WTC11 (cell line): ENCODE measurements around the gene FOXC1. TPM values are rescaled to one million over a fixed set of nuclear protein-coding genes. Genes with fewer than 3 reads are reported as not detected.

Source experiments
- ATAC-seq: fragments of 200-7000 bp; cut with Tn5 transposase; 2 replicates; pipeline ENCODE4 v1.10.0; 2021; ENCODE audit warnings: mild to moderate bottlenecking, moderate library complexity
- CTCF ChIA-PET: fragments of 300-600 bp; sonication (Branson Sonifier 250); formaldehyde crosslinking; loops from one replicate; lab custom pipeline; 2021; ENCODE audit warnings: antibody characterized with exemption; lab: Charles Lee
- POLR2A ChIA-PET: fragments of 350-600 bp; sonication (Branson Sonifier 250); formaldehyde crosslinking; loops from one replicate; lab custom pipeline; 2021; ENCODE audit warnings: antibody characterized with exemption; lab: Charles Lee
- DNase-seq: peaks from one replicate; pipeline ENCODE4 v3.0.0; 2021; ENCODE audit warnings: low spot score
- H3K27ac Mint-ChIP-seq: 2 replicates; pipeline ENCODE4 v1.8.0; 2021; ENCODE audit warnings: mixed read lengths
- H3K27me3 Mint-ChIP-seq: 2 replicates; pipeline ENCODE4 v1.8.0; 2021; ENCODE audit warnings: low read depth, mild to moderate bottlenecking, moderate library complexity, mixed read lengths
- H3K36me3 Mint-ChIP-seq: 2 replicates; pipeline ENCODE4 v1.8.0; 2021; ENCODE audit warnings: mixed read lengths
- H3K4me1 Mint-ChIP-seq: 2 replicates; pipeline ENCODE4 v1.8.0; 2022; ENCODE audit warnings: mixed read lengths
- H3K4me3 Mint-ChIP-seq: 2 replicates; pipeline ENCODE4 v1.8.0; 2021; ENCODE audit warnings: mild to moderate bottlenecking, moderate library complexity, mixed read lengths
- H3K9me3 Mint-ChIP-seq: 2 replicates; pipeline ENCODE4 v1.8.0; 2021; ENCODE audit warnings: mixed read lengths
- ELF4 ChIP-seq: sonication (generic); formaldehyde crosslinking; IDR thresholded peaks from 2 replicates; pipeline ENCODE4 v1.8.1; 2022; ENCODE audit warnings: low read depth, mild to moderate bottlenecking, moderate library complexity, missing genetic modification reagents
- FOXP1 ChIP-seq: sonication (generic); formaldehyde crosslinking; IDR thresholded peaks from 2 replicates; pipeline ENCODE4 v1.8.0; 2022; ENCODE audit warnings: missing genetic modification reagents, mild to moderate bottlenecking, moderate library complexity, borderline replicate concordance
- GABPB1 ChIP-seq: sonication (generic); formaldehyde crosslinking; IDR thresholded peaks from 2 replicates; pipeline ENCODE4 v1.8.1; 2023; ENCODE audit warnings: mild to moderate bottlenecking, missing genetic modification reagents
- GTF2I ChIP-seq: fragments of 250-450 bp; sonication (Bioruptor Pico); conservative IDR thresholded peaks from 2 replicates; pipeline ENCODE4 v1.4.0; 2021; ENCODE audit warnings: mild to moderate bottlenecking
- KAT7 ChIP-seq: sonication (generic); formaldehyde crosslinking; IDR thresholded peaks from 2 replicates; pipeline ENCODE4 v1.8.1; 2023; ENCODE audit warnings: missing genetic modification reagents, mild to moderate bottlenecking, borderline replicate concordance
- NR1H2 ChIP-seq: sonication (generic); formaldehyde crosslinking; IDR thresholded peaks from 2 replicates; pipeline ENCODE4 v1.9.0; 2021; ENCODE audit warnings: mild to moderate bottlenecking, moderate library complexity, missing genetic modification reagents
- OVOL2 ChIP-seq: fragments of 250-450 bp; sonication (Bioruptor Pico); IDR thresholded peaks from 2 replicates; pipeline ENCODE4 v1.9.0; 2021; ENCODE audit warnings: mild to moderate bottlenecking, borderline replicate concordance
- SMAD3 ChIP-seq: sonication (generic); formaldehyde crosslinking; IDR thresholded peaks from 2 replicates; pipeline ENCODE4 v1.8.0; 2022; ENCODE audit warnings: missing genetic modification reagents, mild to moderate bottlenecking, borderline replicate concordance
- SMAD4 ChIP-seq: sonication (generic); formaldehyde crosslinking; IDR thresholded peaks from 2 replicates; pipeline ENCODE4 v1.8.0; 2022; ENCODE audit warnings: mild to moderate bottlenecking, missing genetic modification reagents
- SP1 ChIP-seq: sonication (generic); formaldehyde crosslinking; conservative IDR thresholded peaks from 2 replicates; pipeline ENCODE4 v1.8.1; 2022; ENCODE audit warnings: missing genetic modification reagents
- TCF7 ChIP-seq: sonication (generic); formaldehyde crosslinking; IDR thresholded peaks from 2 replicates; pipeline ENCODE4 v1.8.0; 2022; ENCODE audit warnings: mild to moderate bottlenecking, low read depth, missing genetic modification reagents, moderate library complexity
- ZBTB21 ChIP-seq: sonication (generic); formaldehyde crosslinking; IDR thresholded peaks from 2 replicates; pipeline ENCODE4 v1.8.1; 2023; ENCODE audit warnings: mild to moderate bottlenecking, missing genetic modification reagents, borderline replicate concordance
- ZNF219 ChIP-seq: sonication (generic); formaldehyde crosslinking; IDR thresholded peaks from 2 replicates; pipeline ENCODE4 v1.8.0; 2023; ENCODE audit warnings: missing genetic modification reagents, mild to moderate bottlenecking, borderline replicate concordance
- ZNF263 ChIP-seq: sonication (generic); formaldehyde crosslinking; IDR thresholded peaks from 2 replicates; pipeline ENCODE4 v1.8.1; 2022; ENCODE audit warnings: low read depth, mild to moderate bottlenecking, moderate library complexity, missing genetic modification reagents
- total RNA-seq: library from RNA; stranded (reverse); gene quantifications from 3 replicates; pipeline ENCODE4 v1.2.3, GENCODE V29; 2021
- TF ChIP-seq, protein P1 (sequence below): fragments of 200-600 bp; IDR thresholded peaks from 2 replicates; pipeline ENCODE4 v1.8.0; 2022; ENCODE audit warnings: antibody characterized with exemption
- TF ChIP-seq, protein P2 (sequence below): fragments of 250-450 bp; sonication (Bioruptor Pico); IDR thresholded peaks from 2 replicates; pipeline ENCODE4 v1.9.0; 2021; ENCODE audit warnings: mild to moderate bottlenecking
- TF ChIP-seq, protein P3 (sequence below): sonication (generic); formaldehyde crosslinking; IDR thresholded peaks from 2 replicates; pipeline ENCODE4 v1.8.1; 2022; ENCODE audit warnings: mild to moderate bottlenecking, missing genetic modification reagents, moderate library complexity, borderline replicate concordance
- TF ChIP-seq, protein P4 (sequence below): fragments of 250-450 bp; sonication (Bioruptor Pico); IDR thresholded peaks from 2 replicates; pipeline ENCODE4 v1.9.0; 2021; ENCODE audit warnings: moderate library complexity, mild to moderate bottlenecking, inconsistent platforms, borderline replicate concordance
- TF ChIP-seq, protein P5 (sequence below): sonication (generic); formaldehyde crosslinking; IDR thresholded peaks from 2 replicates; pipeline ENCODE4 v1.8.1; 2023; ENCODE audit warnings: mild to moderate bottlenecking, missing genetic modification reagents, moderate library complexity

Gene FOXC1
- total RNA-seq, 1 experiment from 2014 or later: 10.7 TPM

DNA sequence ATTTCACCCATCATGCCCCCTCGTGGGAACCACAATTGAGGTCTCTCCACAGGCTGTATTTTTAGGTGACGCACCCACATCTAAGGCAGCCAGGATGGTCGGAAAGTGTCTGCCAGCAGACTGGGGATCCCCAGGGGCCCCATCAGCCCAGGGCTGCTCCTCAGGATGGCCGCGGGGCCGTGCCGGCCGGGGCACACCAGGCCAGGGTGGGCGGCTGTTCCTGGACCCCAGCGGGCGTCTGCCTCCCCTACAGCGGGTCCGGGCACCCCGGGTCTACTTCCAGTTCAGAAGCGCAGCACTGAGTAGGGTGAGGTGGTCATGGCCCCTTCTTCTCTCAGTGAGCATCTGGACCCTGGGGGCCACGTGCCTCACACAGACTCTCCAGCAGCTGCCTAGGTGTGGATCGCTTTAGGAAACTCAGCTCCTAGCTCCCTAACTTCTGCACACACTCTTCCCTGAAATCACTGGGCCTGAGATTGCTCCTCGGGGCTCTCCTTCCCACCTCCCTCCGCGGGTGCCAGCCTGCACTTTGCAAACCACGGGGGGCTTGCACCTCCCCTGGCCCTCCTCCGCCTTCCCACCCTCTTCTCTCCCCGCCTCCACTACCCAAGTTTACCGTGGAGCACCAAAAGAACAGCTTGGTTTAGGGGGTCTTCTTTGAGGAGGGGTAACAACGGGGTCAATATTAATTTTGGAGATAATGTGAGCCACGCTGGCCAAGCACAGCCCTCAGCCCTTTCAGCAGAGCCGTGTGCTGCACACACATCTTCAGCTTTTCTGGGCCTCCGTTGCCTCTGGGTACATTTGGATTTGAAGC lies 14.2 kb upstream of the FOXC1 start (continued):
- TF ChIP-seq ZBTB21 (CRISPR knock-in tag) (no peak), FOXP1 (CRISPR knock-in tag) (no peak), ZNF219 (CRISPR knock-in tag) (no peak), SP1 (CRISPR knock-in tag) (no peak)
- TF ChIP-seq, protein P1, sequence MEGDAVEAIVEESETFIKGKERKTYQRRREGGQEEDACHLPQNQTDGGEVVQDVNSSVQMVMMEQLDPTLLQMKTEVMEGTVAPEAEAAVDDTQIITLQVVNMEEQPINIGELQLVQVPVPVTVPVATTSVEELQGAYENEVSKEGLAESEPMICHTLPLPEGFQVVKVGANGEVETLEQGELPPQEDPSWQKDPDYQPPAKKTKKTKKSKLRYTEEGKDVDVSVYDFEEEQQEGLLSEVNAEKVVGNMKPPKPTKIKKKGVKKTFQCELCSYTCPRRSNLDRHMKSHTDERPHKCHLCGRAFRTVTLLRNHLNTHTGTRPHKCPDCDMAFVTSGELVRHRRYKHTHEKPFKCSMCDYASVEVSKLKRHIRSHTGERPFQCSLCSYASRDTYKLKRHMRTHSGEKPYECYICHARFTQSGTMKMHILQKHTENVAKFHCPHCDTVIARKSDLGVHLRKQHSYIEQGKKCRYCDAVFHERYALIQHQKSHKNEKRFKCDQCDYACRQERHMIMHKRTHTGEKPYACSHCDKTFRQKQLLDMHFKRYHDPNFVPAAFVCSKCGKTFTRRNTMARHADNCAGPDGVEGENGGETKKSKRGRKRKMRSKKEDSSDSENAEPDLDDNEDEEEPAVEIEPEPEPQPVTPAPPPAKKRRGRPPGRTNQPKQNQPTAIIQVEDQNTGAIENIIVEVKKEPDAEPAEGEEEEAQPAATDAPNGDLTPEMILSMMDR: no peak
- TF ChIP-seq, protein P2, sequence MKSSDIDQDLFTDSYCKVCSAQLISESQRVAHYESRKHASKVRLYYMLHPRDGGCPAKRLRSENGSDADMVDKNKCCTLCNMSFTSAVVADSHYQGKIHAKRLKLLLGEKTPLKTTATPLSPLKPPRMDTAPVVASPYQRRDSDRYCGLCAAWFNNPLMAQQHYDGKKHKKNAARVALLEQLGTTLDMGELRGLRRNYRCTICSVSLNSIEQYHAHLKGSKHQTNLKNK (CRISPR knock-in tag): no peak
- TF ChIP-seq, all 79 proteins: peak for 0

DNA sequence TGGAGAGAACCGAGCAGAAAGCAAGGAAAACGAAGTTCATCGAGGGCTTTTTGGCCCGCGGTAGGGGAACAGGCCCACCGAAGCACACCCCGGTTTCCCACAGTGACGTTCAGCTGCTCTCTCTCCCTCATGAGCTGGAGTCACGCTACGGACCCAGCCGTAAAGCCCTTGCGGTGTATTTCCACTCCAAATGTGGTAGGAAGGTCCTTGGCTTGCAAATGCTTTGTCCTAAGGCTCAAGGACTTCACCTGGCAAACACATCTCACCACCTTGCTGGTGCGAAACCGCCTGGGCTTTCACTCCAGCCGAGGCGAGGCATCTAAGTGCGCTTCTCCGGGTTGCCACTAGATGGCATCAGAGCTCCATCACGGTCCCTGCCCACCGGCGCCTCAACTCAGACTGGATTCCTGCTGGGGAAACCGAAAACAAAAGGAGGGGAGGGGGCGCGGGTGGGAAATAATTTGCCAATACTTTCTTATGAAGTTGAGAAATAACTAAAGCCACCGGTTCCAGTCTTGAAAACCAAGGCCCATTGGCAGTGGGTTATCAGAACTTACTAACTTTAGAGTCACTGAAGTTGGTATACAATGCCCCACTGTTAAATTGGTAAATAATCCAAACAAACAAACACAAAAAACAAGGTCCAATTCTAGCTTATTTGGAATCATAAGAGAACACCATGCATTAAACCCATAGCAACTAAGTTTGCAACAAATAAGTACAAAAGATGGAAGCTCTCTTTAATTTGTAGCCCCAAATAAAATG lies 13.4 kb upstream of the FOXC1 start:
- Mint-ChIP-seq H3K27me3 (peaks cover 39% of the 10 kb centered on the region), H3K4me1 (peaks cover 27% of the 10 kb centered on the region), H3K4me3 (no peak overlapping the region), H3K27ac (no peak overlapping the region), H3K9me3 (no peaks in the 10 kb centered on the region), H3K36me3 (no peaks in the 10 kb centered on the region)
- ATAC-seq: peak; percentile 81
- POLR2A ChIA-PET: no interaction called here
- TF ChIP-seq, protein P1: peak; percentile 93
- TF ChIP-seq GABPB1 (CRISPR knock-in tag) (peak; percentile 37; the same call in 1 of the 2 replicates), NR1H2 (no peak)
- CTCF ChIA-PET: interaction anchor here (0.5 to 2.4 kb wide), 23 partner anchors 11 to 1169 kb away, joined by 3 to 8 read pairs (median 4); partner anchors contain the start of gene WRNIP1
- DNase-seq: peak; percentile 77

DNA sequence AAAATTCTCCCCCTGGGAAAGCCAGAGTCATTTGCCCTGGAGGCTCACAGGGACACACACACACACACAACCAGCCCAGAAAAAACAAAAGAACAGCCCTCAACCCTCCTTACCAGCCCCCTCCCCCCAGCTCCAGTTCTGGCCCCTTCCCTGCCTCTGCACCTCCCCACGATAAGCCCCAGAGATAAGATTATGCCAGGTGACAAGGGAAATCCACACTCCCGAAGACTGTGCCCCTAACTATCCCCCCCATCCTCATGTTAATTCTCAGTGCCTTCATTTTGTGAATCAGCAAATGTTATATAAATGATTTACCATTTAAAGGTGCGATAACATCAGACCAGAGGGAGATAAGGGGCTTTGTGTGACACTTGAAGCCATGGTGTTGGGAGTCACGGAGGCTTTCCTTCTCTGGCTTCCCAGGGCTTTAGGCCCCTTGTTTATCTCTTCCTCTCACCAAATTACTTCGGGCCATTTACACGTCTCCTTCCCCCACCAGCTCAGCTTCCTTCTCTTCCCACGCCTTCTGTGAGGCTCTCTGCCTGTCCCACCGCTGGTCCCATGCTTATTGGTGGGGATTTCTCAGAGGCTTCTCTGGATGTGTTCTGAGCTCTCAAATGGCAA lies 12.5 kb upstream of the FOXC1 start:
- CTCF ChIA-PET: interaction anchor here (0.6 to 2.4 kb wide), 12 partner anchors 10 to 1168 kb away, joined by 3 to 8 read pairs (median 4); partner anchors contain the start of gene WRNIP1
- POLR2A ChIA-PET: no interaction called here
- TF ChIP-seq ELF4: no peak
- TF ChIP-seq SMAD4 (CRISPR knock-in tag): no peak
- TF ChIP-seq, protein P3, sequence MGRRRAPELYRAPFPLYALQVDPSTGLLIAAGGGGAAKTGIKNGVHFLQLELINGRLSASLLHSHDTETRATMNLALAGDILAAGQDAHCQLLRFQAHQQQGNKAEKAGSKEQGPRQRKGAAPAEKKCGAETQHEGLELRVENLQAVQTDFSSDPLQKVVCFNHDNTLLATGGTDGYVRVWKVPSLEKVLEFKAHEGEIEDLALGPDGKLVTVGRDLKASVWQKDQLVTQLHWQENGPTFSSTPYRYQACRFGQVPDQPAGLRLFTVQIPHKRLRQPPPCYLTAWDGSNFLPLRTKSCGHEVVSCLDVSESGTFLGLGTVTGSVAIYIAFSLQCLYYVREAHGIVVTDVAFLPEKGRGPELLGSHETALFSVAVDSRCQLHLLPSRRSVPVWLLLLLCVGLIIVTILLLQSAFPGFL (CRISPR knock-in tag): no peak
- TF ChIP-seq, protein P4, sequence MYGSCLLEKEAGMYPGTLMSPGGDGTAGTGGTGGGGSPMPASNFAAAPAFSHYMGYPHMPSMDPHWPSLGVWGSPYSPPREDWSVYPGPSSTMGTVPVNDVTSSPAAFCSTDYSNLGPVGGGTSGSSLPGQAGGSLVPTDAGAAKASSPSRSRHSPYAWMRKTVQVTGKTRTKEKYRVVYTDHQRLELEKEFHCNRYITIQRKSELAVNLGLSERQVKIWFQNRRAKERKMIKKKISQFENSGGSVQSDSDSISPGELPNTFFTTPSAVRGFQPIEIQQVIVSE: no peak
- TF ChIP-seq ZBTB21 (CRISPR knock-in tag): no peak
- no peak for TF ChIP-seq KAT7 (CRISPR knock-in tag)
- TF ChIP-seq FOXP1 (CRISPR knock-in tag): no peak
- TF ChIP-seq GTF2I (CRISPR knock-in tag): no peak
- TF ChIP-seq, protein P5, sequence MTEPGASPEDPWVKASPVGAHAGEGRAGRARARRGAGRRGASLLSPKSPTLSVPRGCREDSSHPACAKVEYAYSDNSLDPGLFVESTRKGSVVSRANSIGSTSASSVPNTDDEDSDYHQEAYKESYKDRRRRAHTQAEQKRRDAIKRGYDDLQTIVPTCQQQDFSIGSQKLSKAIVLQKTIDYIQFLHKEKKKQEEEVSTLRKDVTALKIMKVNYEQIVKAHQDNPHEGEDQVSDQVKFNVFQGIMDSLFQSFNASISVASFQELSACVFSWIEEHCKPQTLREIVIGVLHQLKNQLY (CRISPR knock-in tag): no peak
- no peak for TF ChIP-seq OVOL2 (CRISPR knock-in tag)
- no peak for TF ChIP-seq ZNF263
- TF ChIP-seq TCF7 (CRISPR knock-in tag): no peak
- no peak for TF ChIP-seq SMAD3 (CRISPR knock-in tag)
- TF ChIP-seq, all 79 proteins: peak for 0
- ATAC-seq: no peak
- H3K27me3 Mint-ChIP-seq: peaks cover 44% of the 10 kb centered on the region
- H3K4me1 Mint-ChIP-seq: peaks cover 27% of the 10 kb centered on the region
- H3K36me3 Mint-ChIP-seq: no peaks in the 10 kb centered on the region
- no peak for DNase-seq
- no peak overlapping the region for H3K4me3 Mint-ChIP-seq
- no peak overlapping the region for H3K27ac Mint-ChIP-seq
- H3K9me3 Mint-ChIP-seq: no peaks in the 10 kb centered on the region
